ENCODE measurements around the gene P2RY14.

DNA sequence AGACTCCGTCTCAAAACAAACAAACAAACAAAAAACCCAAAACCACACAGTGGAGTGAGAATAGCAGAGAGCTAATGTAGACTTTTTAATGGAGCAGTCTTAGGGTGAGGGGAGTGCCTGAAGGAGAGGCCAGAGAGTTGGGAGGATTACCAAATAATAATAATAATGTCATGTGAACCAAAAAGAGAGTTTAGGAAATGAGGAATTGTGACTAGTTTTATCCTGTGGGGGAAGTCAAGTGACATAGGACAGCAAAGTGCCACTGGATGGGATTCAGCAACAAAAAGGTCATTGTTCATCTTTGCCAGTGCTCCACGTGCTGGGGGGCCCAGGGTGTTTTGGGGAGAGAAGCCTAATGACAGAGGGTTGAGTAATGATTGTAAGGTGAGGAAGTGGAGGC is 25.4 kb upstream of the P2RY14 start:
- no peak for TF ChIP-seq EZH2phosphoT487 (IDR thresholded peaks at IDR 0.05)
- no peak for TF ChIP-seq CTCF (IDR thresholded peaks at IDR 0.05)

Measured in neural progenitor cell (in vitro differentiated cells).